HG02610 (cell line): ENCODE measurements around the gene FAR1.

Experiments used
- ATAC-seq: cut with Tn5 transposase; IDR thresholded peaks from one replicate; pipeline ENCODE4 v1.9.1; 2021; ENCODE audit warnings: mild to moderate bottlenecking, moderate library complexity; ENCODE audit not compliant: unreplicated experiment

The FAR1 gene

GRCh38 chr11:13775471-13775870, 107.0 kb downstream of the FAR1 start:
- no peak for ATAC-seq

GRCh38 chr11:13776134-13776815, 107.8 kb downstream of the FAR1 start:
- ATAC-seq, result no peak

GRCh38 chr11:13777341-13777985, 109.0 kb downstream of the FAR1 start:
- ATAC-seq, result no peak

GRCh38 chr11:13778345-13778744, 109.9 kb downstream of the FAR1 start:
- ATAC-seq, result no peak

GRCh38 chr11:13781153-13781552, 112.7 kb downstream of the FAR1 start:
- no peak for ATAC-seq
